Mucosa of gallbladder (tissue), 1 donor: ENCODE results near the gene HNRNPH1. TPM values are rescaled to one million over a fixed set of nuclear protein-coding genes. Genes with fewer than 3 reads are reported as not detected.

Experiments
- DNase-seq: peaks from one replicate; pipeline ENCODE4 v3.0.0-alpha.2; 2020; ENCODE audit warnings: low spot score
- total RNA-seq: library from RNA; stranded (reverse); gene quantifications from one replicate; pipeline ENCODE4 v1.2.1, GENCODE V29; 2021
- donor health status: DM: no; HTN: no; CAD: no.

Gene HNRNPH1
- total RNA-seq, 1 donor from 2014 or later = 466 TPM

GRCh38 chr5:179621551-179622214 lies 1.8 kb downstream of the HNRNPH1 start:
- no peak for DNase-seq

GRCh38 chr5:179620703-179621350 lies 2.6 kb downstream of the HNRNPH1 start:
- DNase-seq = no peak

- DNase-seq = no peak
Observed at GRCh38 chr5:179620293-179620692, 3.2 kb downstream of the HNRNPH1 start.

- DNase-seq = no peak
Observed at GRCh38 chr5:179619776-179620175, 3.7 kb downstream of the HNRNPH1 start.

GRCh38 chr5:179618923-179619554 lies 4.4 kb downstream of the HNRNPH1 start:
- no peak for DNase-seq

GRCh38 chr5:179617930-179618329 lies 5.5 kb downstream of the HNRNPH1 start:
- no peak for DNase-seq

GRCh38 chr5:179616002-179616594 lies 7.4 kb downstream of the HNRNPH1 start:
- no peak for DNase-seq

- DNase-seq = no peak
Observed at GRCh38 chr5:179615203-179615602, 8.3 kb downstream of the HNRNPH1 start.

GRCh38 chr5:179614745-179615144 lies 8.7 kb downstream of the HNRNPH1 start:
- no peak for DNase-seq

GRCh38 chr5:179613460-179614071 lies 9.9 kb downstream of the HNRNPH1 start:
- no peak for DNase-seq

GRCh38 chr5:179612577-179613459 lies 10.7 kb downstream of the HNRNPH1 start:
- no peak for DNase-seq

- DNase-seq = no peak
Observed at GRCh38 chr5:179610903-179611265, 12.6 kb downstream of the HNRNPH1 start.

- no peak for DNase-seq
Observed at GRCh38 chr5:179610109-179610902, 13.2 kb downstream of the HNRNPH1 start.

GRCh38 chr5:179609834-179610108 lies 13.7 kb downstream of the HNRNPH1 start:
- no peak for DNase-seq

- DNase-seq = no peak
Observed at GRCh38 chr5:179608131-179608581, 15.3 kb downstream of the HNRNPH1 start.

GRCh38 chr5:179607160-179607931 lies 16.1 kb downstream of the HNRNPH1 start:
- DNase-seq = no peak

GRCh38 chr5:179606910-179607159 lies 16.6 kb downstream of the HNRNPH1 start:
- DNase-seq = no peak

- no peak for DNase-seq
Observed at GRCh38 chr5:179606071-179606909, 17.2 kb downstream of the HNRNPH1 start.
